Measurements from ENCODE around the gene TIE1. TPM values are rescaled to one million over a fixed set of nuclear protein-coding genes. Genes with fewer than 3 reads are reported as not detected.

Gene TIE1
- total and polyA plus RNA-seq, 7 donors = 8.2 to 29.7 (median 10.9) TPM

GRCh38 chr1:43316738-43317520 is 16.1 kb downstream of the TIE1 start:
- Histone ChIP-seq H3K36me3 (ENCODE audit: insufficient read depth in 1 of 2, low read depth in 1 of 2) (no peaks in the 10 kb centered on the region), H3K9me3 (no peaks in the 10 kb centered on the region), H3K27ac (no peak overlapping the region), H3K4me1 (no peaks in the 10 kb centered on the region), H3K4me3 (no peak overlapping the region), H3K27me3 (ENCODE audit: insufficient read depth in 3 of 3, low read length in 2 of 3) (no peaks in the 10 kb centered on the region)
- 85 to 88% (median 88%) methylated on average over 16 of the region's 16 CpGs for WGBS, 3 donors
- intact Hi-C loops (cut with DNase I) = loop anchor here in 1 of 2 donors (10.0 kb wide), 1 partner anchor 1172 kb away; no protein-coding TSS in a partner anchor
- DNase-seq = no peak
- ATAC-seq = no peak
- TF ChIP-seq, protein P1, sequence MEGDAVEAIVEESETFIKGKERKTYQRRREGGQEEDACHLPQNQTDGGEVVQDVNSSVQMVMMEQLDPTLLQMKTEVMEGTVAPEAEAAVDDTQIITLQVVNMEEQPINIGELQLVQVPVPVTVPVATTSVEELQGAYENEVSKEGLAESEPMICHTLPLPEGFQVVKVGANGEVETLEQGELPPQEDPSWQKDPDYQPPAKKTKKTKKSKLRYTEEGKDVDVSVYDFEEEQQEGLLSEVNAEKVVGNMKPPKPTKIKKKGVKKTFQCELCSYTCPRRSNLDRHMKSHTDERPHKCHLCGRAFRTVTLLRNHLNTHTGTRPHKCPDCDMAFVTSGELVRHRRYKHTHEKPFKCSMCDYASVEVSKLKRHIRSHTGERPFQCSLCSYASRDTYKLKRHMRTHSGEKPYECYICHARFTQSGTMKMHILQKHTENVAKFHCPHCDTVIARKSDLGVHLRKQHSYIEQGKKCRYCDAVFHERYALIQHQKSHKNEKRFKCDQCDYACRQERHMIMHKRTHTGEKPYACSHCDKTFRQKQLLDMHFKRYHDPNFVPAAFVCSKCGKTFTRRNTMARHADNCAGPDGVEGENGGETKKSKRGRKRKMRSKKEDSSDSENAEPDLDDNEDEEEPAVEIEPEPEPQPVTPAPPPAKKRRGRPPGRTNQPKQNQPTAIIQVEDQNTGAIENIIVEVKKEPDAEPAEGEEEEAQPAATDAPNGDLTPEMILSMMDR (IDR thresholded peaks at IDR 0.05) = no peak

DNA sequence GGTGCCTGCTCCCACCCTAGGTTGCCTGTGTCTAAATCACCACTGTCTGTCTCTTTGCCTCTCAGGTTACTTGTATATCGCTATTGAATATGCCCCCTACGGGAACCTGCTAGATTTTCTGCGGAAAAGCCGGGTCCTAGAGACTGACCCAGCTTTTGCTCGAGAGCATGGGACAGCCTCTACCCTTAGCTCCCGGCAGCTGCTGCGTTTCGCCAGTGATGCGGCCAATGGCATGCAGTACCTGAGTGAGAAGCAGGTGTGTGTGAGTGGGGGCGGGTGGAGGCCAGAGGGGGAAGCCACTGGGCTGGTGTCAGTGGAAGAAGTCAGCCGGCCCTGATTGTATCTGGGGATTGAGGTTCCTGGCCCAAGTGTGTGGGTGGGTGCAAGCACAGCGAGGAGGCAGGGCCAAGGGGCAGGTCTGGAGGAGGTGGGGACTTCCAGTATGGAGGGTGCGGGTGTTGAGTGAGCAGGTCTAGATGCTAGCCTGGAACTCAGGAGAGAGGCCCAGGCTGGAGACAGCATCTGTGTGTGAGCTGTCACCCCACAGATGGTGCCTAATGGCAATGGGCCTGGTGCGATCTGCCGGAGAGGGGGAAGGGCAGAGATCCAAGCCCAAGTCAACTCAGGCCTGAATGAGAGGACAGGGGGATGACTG is 17.2 kb downstream of the TIE1 start:
- H3K4me3 ChIP-seq = no peak overlapping the region
- DNase-seq = no peak
- H3K27ac ChIP-seq = no peak overlapping the region
- TF ChIP-seq, protein P1 (IDR thresholded peaks at IDR 0.05) = no peak
- 77 to 86% (median 79%) methylated on average over 15 of the region's 15 CpGs for WGBS, 3 donors
- H3K9me3 ChIP-seq = no peaks in the 10 kb centered on the region
- H3K36me3 ChIP-seq (ENCODE audit: insufficient read depth in 1 of 2, low read depth in 1 of 2) = no peaks in the 10 kb centered on the region
- intact Hi-C loops (cut with DNase I) = loop anchor here in 1 of 2 donors (10.0 kb wide), 1 partner anchor 1173 kb away; no protein-coding TSS in a partner anchor
- no peak for ATAC-seq
- no peaks in the 10 kb centered on the region for H3K27me3 ChIP-seq (ENCODE audit: insufficient read depth in 3 of 3, low read length in 2 of 3)
- H3K4me1 ChIP-seq = no peaks in the 10 kb centered on the region

GRCh38 chr1:43318831-43319230 is 18.0 kb downstream of the TIE1 start:
- Histone ChIP-seq H3K9me3 (no peaks in the 10 kb centered on the region), H3K27me3 (ENCODE audit: insufficient read depth in 3 of 3, low read length in 2 of 3) (no peaks in the 10 kb centered on the region), H3K36me3 (ENCODE audit: insufficient read depth in 1 of 2, low read depth in 1 of 2) (no peaks in the 10 kb centered on the region), H3K4me3 (no peak overlapping the region), H3K4me1 (no peaks in the 10 kb centered on the region), H3K27ac (no peak overlapping the region)
- WGBS, 3 donors = 69 to 80% (median 79%) methylated on average over 4 of the region's 4 CpGs
- ATAC-seq (no peak), DNase-seq (no peak)
- TF ChIP-seq, protein P1 (IDR thresholded peaks at IDR 0.05) = no peak
- intact Hi-C loops (cut with DNase I) = loop anchor here in 1 of 2 donors (10.0 kb wide), 1 partner anchor 1174 kb away; no protein-coding TSS in a partner anchor

- H3K27ac ChIP-seq = no peak overlapping the region
- no peaks in the 10 kb centered on the region for H3K9me3 ChIP-seq
- H3K27me3 ChIP-seq (ENCODE audit: insufficient read depth in 3 of 3, low read length in 2 of 3) = no peaks in the 10 kb centered on the region
- no peaks in the 10 kb centered on the region for H3K36me3 ChIP-seq (ENCODE audit: insufficient read depth in 1 of 2, low read depth in 1 of 2)
- 91 to 92% (median 92%) methylated on average over 5 of the region's 5 CpGs for WGBS, 3 donors
- intact Hi-C loops (cut with DNase I) = loop anchor here in 1 of 2 donors (10.0 kb wide), 1 partner anchor 1174 kb away; no protein-coding TSS in a partner anchor
- TF ChIP-seq, protein P1 (IDR thresholded peaks at IDR 0.05) = no peak
- H3K4me1 ChIP-seq = no peaks in the 10 kb centered on the region
- no peak overlapping the region for H3K4me3 ChIP-seq
- DNase-seq (no peak), ATAC-seq (no peak)
These were observed 18.5 kb downstream of the TIE1 start for GRCh38 chr1:43319288-43319687.

Measured in psoas muscle (tissue), 8 donors.